Liver (tissue), 9 donors: Measurements from ENCODE around the gene NUB1. TPM values are rescaled to one million over a fixed set of nuclear protein-coding genes. Genes with fewer than 3 reads are reported as not detected.

Source experiments
- DNase-seq: peaks from one replicate; pipeline ENCODE4 v3.0.0-alpha.2; 2017; ENCODE audit warnings: low spot score
- H3K27ac ChIP-seq, 2 donors: one replicate each; pipeline ENCODE4 v1.7.0; 2013; ENCODE audit warnings: inconsistent platforms in 2 of 2, low read length in 2 of 2, control low read depth in 1 of 2, low read depth in 1 of 2, mild to moderate bottlenecking in 1 of 2
- H3K27me3 ChIP-seq, 4 donors: one replicate each; pipeline versions ENCODE4 v1.6.1 to v1.7.0; 2013; ENCODE audit warnings: low read length in 3 of 4, inconsistent platforms in 1 of 4, mild to moderate bottlenecking in 1 of 4, moderate library complexity in 1 of 4; ENCODE audit not compliant: control insufficient read depth in 4 of 4, insufficient read depth in 4 of 4
- H3K36me3 ChIP-seq, 4 donors: one replicate each; pipeline versions ENCODE4 v1.6.1 to v1.7.0; 2013; ENCODE audit warnings: low read length in 3 of 4, mild to moderate bottlenecking in 3 of 4, low read depth in 1 of 4, moderate library complexity in 1 of 4; ENCODE audit not compliant: control insufficient read depth in 4 of 4, insufficient read depth in 3 of 4
- H3K4me1 ChIP-seq, 4 donors: one replicate each; pipeline versions ENCODE4 v1.6.1 to v1.7.0; 2013; ENCODE audit warnings: low read length in 3 of 4, mild to moderate bottlenecking in 3 of 4, moderate library complexity in 1 of 4; ENCODE audit not compliant: control insufficient read depth in 4 of 4, insufficient read depth in 4 of 4
- H3K4me3 ChIP-seq, 3 donors: one replicate each; pipeline versions ENCODE4 v1.6.1 to v1.7.0; 2013; ENCODE audit warnings: low read length in 3 of 3, control low read depth in 1 of 3, low read depth in 1 of 3, mild to moderate bottlenecking in 1 of 3
- H3K9ac ChIP-seq, 2 donors: one replicate each; pipeline ENCODE4 v1.7.0; 2013; ENCODE audit warnings: low read length in 2 of 2, mild to moderate bottlenecking in 2 of 2, moderate library complexity in 2 of 2, control low read depth in 1 of 2, low read depth in 1 of 2
- H3K9me3 ChIP-seq, 4 donors: one replicate each; pipeline versions ENCODE4 v1.6.1 to v1.7.0; 2013; ENCODE audit warnings: low read length in 3 of 4; ENCODE audit not compliant: control insufficient read depth in 4 of 4
- EGR1 ChIP-seq, 2 donors: IDR thresholded peaks; 2 replicates each; pipeline ENCODE4 v1.6.1; 2016 to 2018; ENCODE audit warnings: antibody characterized with exemption in 2 of 2, low read depth in 2 of 2
- FOXA1 ChIP-seq: IDR thresholded peaks from 2 replicates; pipeline ENCODE4 v1.6.1; 2016; ENCODE audit warnings: antibody characterized with exemption
- FOXA2 ChIP-seq: IDR thresholded peaks from 2 replicates; pipeline ENCODE4 v1.6.1; 2016; ENCODE audit warnings: antibody characterized with exemption
- GABPA ChIP-seq, 2 donors: IDR thresholded peaks in 1 of 2; conservative IDR thresholded peaks in 1 of 2; 2 replicates each; pipeline ENCODE4 v1.6.1; 2016; ENCODE audit warnings: antibody characterized with exemption in 2 of 2, mild to moderate bottlenecking in 1 of 2, moderate library complexity in 1 of 2
- HNF4A ChIP-seq, 2 donors: conservative IDR thresholded peaks; 2 replicates each; pipeline ENCODE4 v1.6.1; 2016; ENCODE audit warnings: antibody characterized with exemption in 2 of 2, mild to moderate bottlenecking in 2 of 2
- HNF4G ChIP-seq: IDR thresholded peaks from 2 replicates; pipeline ENCODE4 v1.6.1; 2016; ENCODE audit warnings: antibody characterized with exemption
- JUND ChIP-seq, 2 donors: IDR thresholded peaks; 2 replicates each; pipeline ENCODE4 v1.6.1; 2016; ENCODE audit warnings: antibody characterized with exemption in 2 of 2
- NR2F2 ChIP-seq: IDR thresholded peaks from 2 replicates; pipeline ENCODE4 v1.6.1; 2016; ENCODE audit warnings: antibody characterized with exemption
- RAD21 ChIP-seq, 2 donors: IDR thresholded peaks; 2 replicates each; pipeline ENCODE4 v1.6.1; 2016; ENCODE audit warnings: antibody characterized with exemption in 2 of 2, mild to moderate bottlenecking in 2 of 2
- RXRA ChIP-seq, 2 donors: IDR thresholded peaks; 2 replicates each; pipeline ENCODE4 v1.6.1; 2017 to 2018; ENCODE audit warnings: antibody characterized with exemption in 2 of 2, mild to moderate bottlenecking in 1 of 2
- SP1 ChIP-seq: IDR thresholded peaks from 2 replicates; pipeline ENCODE4 v1.6.1; 2018; ENCODE audit warnings: antibody characterized with exemption, mild to moderate bottlenecking
- TAF1 ChIP-seq: conservative IDR thresholded peaks from 2 replicates; pipeline ENCODE4 v1.6.1; 2016; ENCODE audit warnings: antibody characterized with exemption, mild to moderate bottlenecking
- YY1 ChIP-seq: IDR thresholded peaks from 2 replicates; pipeline ENCODE4 v1.6.1; 2016; ENCODE audit warnings: antibody characterized with exemption, mild to moderate bottlenecking
- WGBS: extraction: QIAGEN DNeasy Blood & Tissue Kit; methylation state at CpG from one replicate; pipeline ENCODE4 v1.1.7; 2013; 5-methylcytosine and 5-hydroxymethylcytosine counted together
- polyA plus RNA-seq, 2 donors: library from polyadenylated mRNA; stranded (reverse) in 1 of 2; unstranded in 1 of 2; fragments of 200-250 nt in 1 of 2; fragments of >200 nt in 1 of 2; fragmentation: Nextera tagmentation in 1 of 2; extraction: Ambion mirVana in 1 of 2; gene quantifications; one replicate each; pipeline versions ENCODE4 v1.2.1 to v1.2.3, GENCODE V29; 2013 to 2015
- total RNA-seq, 2 donors: library from RNA; depleted of rRNA; stranded (reverse); fragments of >200 nt; gene quantifications; one replicate each; pipeline ENCODE4 v1.2.3, GENCODE V29; 2014
- TF ChIP-seq, protein P1 (sequence below): fragments of 150-350 bp; IDR thresholded peaks from 2 replicates; pipeline ENCODE4 v1.5.1; 2017; ENCODE audit warnings: improper control_type of control experiment, low read depth, low read length; ENCODE audit not compliant: missing input control
- TF ChIP-seq, protein P2 (sequence below): IDR thresholded peaks from 2 replicates; pipeline ENCODE4 v1.6.1; 2016; ENCODE audit warnings: antibody characterized with exemption
- TF ChIP-seq, protein P3 (sequence below): IDR thresholded peaks from 2 replicates; pipeline ENCODE4 v1.6.1; 2016; ENCODE audit warnings: antibody characterized with exemption
- TF ChIP-seq, protein P4 (sequence below): IDR thresholded peaks from 2 replicates; pipeline ENCODE4 v1.6.1; 2016; ENCODE audit warnings: antibody characterized with exemption
- TF ChIP-seq, protein P5 (sequence below): IDR thresholded peaks from 2 replicates; pipeline ENCODE4 v1.6.1; 2016; ENCODE audit warnings: antibody characterized with exemption, mild to moderate bottlenecking
- donor health status: healthy.
- donor health status: healthy.
- donor health status: healthy.
- donor health status: healthy.
- donor health status: healthy.

The NUB1 gene
- total and polyA plus RNA-seq, 4 donors, result 14.0 to 27.9 (median 18.8) TPM

DNA sequence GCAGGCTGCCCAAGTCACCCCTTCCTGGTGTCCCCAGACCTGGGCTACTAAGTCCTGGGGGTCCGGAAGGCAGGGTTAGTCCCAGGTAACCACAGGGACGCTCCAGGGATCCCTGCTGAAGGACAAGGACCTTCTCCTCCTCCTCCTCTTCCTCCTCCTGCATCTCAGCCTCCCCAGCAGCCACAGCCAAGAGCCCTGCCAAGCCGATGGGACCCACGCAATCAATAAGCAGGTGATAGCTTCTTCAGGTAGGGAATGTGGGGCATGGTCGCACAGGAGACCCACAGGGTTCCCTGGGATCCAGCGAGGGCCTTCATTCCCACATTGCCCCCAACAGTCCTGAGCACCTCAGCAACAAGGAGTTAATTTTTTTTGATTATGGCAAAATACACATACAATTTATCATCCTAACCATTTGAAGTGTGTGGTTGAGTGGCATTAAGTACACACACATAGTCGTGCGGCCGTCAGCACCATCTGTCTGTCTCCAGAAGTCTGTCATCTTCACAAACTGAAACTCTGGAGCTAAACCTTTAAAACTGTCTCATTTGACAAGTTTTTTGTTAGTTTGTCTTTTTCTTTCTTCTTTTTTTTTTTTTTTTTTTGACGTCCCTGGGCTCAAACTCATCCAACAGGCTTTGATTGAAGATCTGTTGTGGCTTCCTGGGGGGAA is 86.2 kb downstream of the NUB1 start:
- Histone ChIP-seq H3K27me3 (peaks cover 0 to 2% (median 0%) of the 10 kb centered on the region in 4 donors), H3K4me3 (no peak overlapping the region), H3K9me3 (no peaks in the 10 kb centered on the region), H3K9ac (no peak overlapping the region), H3K4me1 (no peaks in the 10 kb centered on the region), H3K27ac (peak overlapping the region; percentile 35 to 37), H3K36me3 (no peaks in the 10 kb centered on the region)
- no peak for DNase-seq
- TF ChIP-seq, protein P1, sequence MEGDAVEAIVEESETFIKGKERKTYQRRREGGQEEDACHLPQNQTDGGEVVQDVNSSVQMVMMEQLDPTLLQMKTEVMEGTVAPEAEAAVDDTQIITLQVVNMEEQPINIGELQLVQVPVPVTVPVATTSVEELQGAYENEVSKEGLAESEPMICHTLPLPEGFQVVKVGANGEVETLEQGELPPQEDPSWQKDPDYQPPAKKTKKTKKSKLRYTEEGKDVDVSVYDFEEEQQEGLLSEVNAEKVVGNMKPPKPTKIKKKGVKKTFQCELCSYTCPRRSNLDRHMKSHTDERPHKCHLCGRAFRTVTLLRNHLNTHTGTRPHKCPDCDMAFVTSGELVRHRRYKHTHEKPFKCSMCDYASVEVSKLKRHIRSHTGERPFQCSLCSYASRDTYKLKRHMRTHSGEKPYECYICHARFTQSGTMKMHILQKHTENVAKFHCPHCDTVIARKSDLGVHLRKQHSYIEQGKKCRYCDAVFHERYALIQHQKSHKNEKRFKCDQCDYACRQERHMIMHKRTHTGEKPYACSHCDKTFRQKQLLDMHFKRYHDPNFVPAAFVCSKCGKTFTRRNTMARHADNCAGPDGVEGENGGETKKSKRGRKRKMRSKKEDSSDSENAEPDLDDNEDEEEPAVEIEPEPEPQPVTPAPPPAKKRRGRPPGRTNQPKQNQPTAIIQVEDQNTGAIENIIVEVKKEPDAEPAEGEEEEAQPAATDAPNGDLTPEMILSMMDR, result no peak
- no peak for TF ChIP-seq HNF4A (conservative IDR thresholded peaks at IDR 0.05)
- TF ChIP-seq NR2F2, result no peak
- TF ChIP-seq SP1, result no peak
- no peak for TF ChIP-seq RXRA (IDR thresholded peaks at IDR 0.05)
- TF ChIP-seq, protein P2, sequence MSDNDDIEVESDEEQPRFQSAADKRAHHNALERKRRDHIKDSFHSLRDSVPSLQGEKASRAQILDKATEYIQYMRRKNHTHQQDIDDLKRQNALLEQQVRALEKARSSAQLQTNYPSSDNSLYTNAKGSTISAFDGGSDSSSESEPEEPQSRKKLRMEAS, result no peak
- TF ChIP-seq, protein P3, sequence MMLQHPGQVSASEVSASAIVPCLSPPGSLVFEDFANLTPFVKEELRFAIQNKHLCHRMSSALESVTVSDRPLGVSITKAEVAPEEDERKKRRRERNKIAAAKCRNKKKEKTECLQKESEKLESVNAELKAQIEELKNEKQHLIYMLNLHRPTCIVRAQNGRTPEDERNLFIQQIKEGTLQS, result no peak
- no peak for TF ChIP-seq EGR1 (IDR thresholded peaks at IDR 0.05; ENCODE audit: low read depth in 2 of 2)
- no peak for TF ChIP-seq TAF1
- no peak for TF ChIP-seq GABPA (IDR thresholded peaks at IDR 0.05 in 1 of 2, conservative IDR thresholded peaks at IDR 0.05 in 1 of 2)
- TF ChIP-seq HNF4G, result no peak
- TF ChIP-seq, protein P4, sequence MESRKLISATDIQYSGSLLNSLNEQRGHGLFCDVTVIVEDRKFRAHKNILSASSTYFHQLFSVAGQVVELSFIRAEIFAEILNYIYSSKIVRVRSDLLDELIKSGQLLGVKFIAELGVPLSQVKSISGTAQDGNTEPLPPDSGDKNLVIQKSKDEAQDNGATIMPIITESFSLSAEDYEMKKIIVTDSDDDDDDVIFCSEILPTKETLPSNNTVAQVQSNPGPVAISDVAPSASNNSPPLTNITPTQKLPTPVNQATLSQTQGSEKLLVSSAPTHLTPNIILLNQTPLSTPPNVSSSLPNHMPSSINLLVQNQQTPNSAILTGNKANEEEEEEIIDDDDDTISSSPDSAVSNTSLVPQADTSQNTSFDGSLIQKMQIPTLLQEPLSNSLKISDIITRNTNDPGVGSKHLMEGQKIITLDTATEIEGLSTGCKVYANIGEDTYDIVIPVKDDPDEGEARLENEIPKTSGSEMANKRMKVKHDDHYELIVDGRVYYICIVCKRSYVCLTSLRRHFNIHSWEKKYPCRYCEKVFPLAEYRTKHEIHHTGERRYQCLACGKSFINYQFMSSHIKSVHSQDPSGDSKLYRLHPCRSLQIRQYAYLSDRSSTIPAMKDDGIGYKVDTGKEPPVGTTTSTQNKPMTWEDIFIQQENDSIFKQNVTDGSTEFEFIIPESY, result no peak
- no peak for TF ChIP-seq JUND (IDR thresholded peaks at IDR 0.05)
- no peak for TF ChIP-seq FOXA1
- TF ChIP-seq RAD21 (IDR thresholded peaks at IDR 0.05), result no peak
- no peak for TF ChIP-seq FOXA2
- TF ChIP-seq, protein P5, sequence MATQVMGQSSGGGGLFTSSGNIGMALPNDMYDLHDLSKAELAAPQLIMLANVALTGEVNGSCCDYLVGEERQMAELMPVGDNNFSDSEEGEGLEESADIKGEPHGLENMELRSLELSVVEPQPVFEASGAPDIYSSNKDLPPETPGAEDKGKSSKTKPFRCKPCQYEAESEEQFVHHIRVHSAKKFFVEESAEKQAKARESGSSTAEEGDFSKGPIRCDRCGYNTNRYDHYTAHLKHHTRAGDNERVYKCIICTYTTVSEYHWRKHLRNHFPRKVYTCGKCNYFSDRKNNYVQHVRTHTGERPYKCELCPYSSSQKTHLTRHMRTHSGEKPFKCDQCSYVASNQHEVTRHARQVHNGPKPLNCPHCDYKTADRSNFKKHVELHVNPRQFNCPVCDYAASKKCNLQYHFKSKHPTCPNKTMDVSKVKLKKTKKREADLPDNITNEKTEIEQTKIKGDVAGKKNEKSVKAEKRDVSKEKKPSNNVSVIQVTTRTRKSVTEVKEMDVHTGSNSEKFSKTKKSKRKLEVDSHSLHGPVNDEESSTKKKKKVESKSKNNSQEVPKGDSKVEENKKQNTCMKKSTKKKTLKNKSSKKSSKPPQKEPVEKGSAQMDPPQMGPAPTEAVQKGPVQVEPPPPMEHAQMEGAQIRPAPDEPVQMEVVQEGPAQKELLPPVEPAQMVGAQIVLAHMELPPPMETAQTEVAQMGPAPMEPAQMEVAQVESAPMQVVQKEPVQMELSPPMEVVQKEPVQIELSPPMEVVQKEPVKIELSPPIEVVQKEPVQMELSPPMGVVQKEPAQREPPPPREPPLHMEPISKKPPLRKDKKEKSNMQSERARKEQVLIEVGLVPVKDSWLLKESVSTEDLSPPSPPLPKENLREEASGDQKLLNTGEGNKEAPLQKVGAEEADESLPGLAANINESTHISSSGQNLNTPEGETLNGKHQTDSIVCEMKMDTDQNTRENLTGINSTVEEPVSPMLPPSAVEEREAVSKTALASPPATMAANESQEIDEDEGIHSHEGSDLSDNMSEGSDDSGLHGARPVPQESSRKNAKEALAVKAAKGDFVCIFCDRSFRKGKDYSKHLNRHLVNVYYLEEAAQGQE, result no peak
- TF ChIP-seq YY1, result no peak
- 73% methylated on average over 10 of the region's 10 CpGs for WGBS

Other genes starting within 250 kb of the NUB1 start
- not detected for gene GBX1, start 174.1 kb upstream of the NUB1 start, total RNA-seq
- not detected for gene GBX1, start 174.1 kb upstream of the NUB1 start, polyA plus RNA-seq
- gene ASB10, start 154.6 kb upstream of the NUB1 start, total RNA-seq, result not detected
- gene ASB10, start 154.6 kb upstream of the NUB1 start, polyA plus RNA-seq, result not detected
- not detected for gene H2BK1, start 131.3 kb upstream of the NUB1 start, total RNA-seq
- not detected for gene H2BK1, start 131.3 kb upstream of the NUB1 start, polyA plus RNA-seq
- gene ABCF2, start 114.6 kb upstream of the NUB1 start, total RNA-seq, result 10 to 100 TPM; 11.2 to 15.6 TPM
- gene ABCF2, start 114.6 kb upstream of the NUB1 start, polyA plus RNA-seq, result 1 to 10 TPM; 6.3 to 9.9 TPM
- 10 to 100 TPM; 16.7 to 19.7 TPM for gene CHPF2, start 109.3 kb upstream of the NUB1 start, total RNA-seq
- 10 to 100 TPM in 1 of 2 donors, 1 to 10 TPM in 1; 4.1 to 19.5 TPM for gene CHPF2, start 109.3 kb upstream of the NUB1 start, polyA plus RNA-seq
- gene SMARCD3, start 93.1 kb upstream of the NUB1 start, total RNA-seq, result 1 to 10 TPM; 2.1 to 5.6 TPM
- gene SMARCD3, start 93.1 kb upstream of the NUB1 start, polyA plus RNA-seq, result 1 to 10 TPM; 1.8 to 2.2 TPM
- 1 to 10 TPM in 1 of 2 donors, under 1 TPM in 1; 0.75 to 4.9 TPM for gene WDR86, start 68.2 kb downstream of the NUB1 start, total RNA-seq
- gene WDR86, start 68.2 kb downstream of the NUB1 start, polyA plus RNA-seq, result under 1 TPM; 0.35 to 0.78 TPM
- under 1 TPM in 1 of 2 donors, not detected in 1; under 0.01 TPM for gene CRYGN, start 98.3 kb downstream of the NUB1 start, total RNA-seq
- under 1 TPM in 1 of 2 donors, not detected in 1; 0.02 TPM for gene CRYGN, start 98.3 kb downstream of the NUB1 start, polyA plus RNA-seq
- gene RHEB, start 178.1 kb downstream of the NUB1 start, total RNA-seq, result 10 to 100 TPM; 29.5 to 31.6 TPM
- 10 to 100 TPM; 41.4 to 59.0 TPM for gene RHEB, start 178.1 kb downstream of the NUB1 start, polyA plus RNA-seq